H1 (cell line): ENCODE measurements around the gene ACOT7. TPM values are rescaled to one million over a fixed set of nuclear protein-coding genes. Genes with fewer than 3 reads are reported as not detected.

Source experiments
- CTCF ChIA-PET: fragments of 300-600 bp; sonication (Branson Sonifier 250); formaldehyde crosslinking; loops from one replicate; lab custom pipeline; 2021; ENCODE audit not compliant: partially characterized antibody; lab: Charles Lee
- POLR2A ChIA-PET: fragments of 300-600 bp; sonication (Branson Sonifier 250); formaldehyde crosslinking; loops from one replicate; lab custom pipeline; 2021; ENCODE audit warnings: inconsistent platforms; ENCODE audit not compliant: partially characterized antibody; lab: Charles Lee
- DNase-seq, 2 experiments: peaks; one replicate each; pipeline versions ENCODE4 v3.0.0 to v3.0.0-alpha.2; 2010 to 2022; ENCODE audit warnings: low spot score in 2 of 2, low read depth in 1 of 2, mixed read lengths in 1 of 2
- FAIRE-seq: peaks from 2 replicates; lab custom pipeline; 2011; peaks lifted over from hg19 to GRCh38; lab: Jason Lieb, UNC
- H2AFZ ChIP-seq: 2 replicates; pipeline ENCODE4 v1.8.1; 2012; ENCODE audit warnings: low read length, inconsistent platforms
- H2AK5ac ChIP-seq: 2 replicates; pipeline ENCODE4 v1.6.1; 2013; ENCODE audit warnings: low read depth, low read length
- H2BK120ac ChIP-seq: replicated peaks from 2 replicates; pipeline ENCODE3; 2013; ENCODE audit warnings: low read depth, low read length, inconsistent platforms
- H2BK12ac ChIP-seq: 2 replicates; pipeline ENCODE4 v1.6.1; 2013; ENCODE audit warnings: low read depth, low read length
- H2BK15ac ChIP-seq: 2 replicates; pipeline ENCODE4 v1.6.1; 2013; ENCODE audit warnings: low read length
- H2BK20ac ChIP-seq: 2 replicates; pipeline ENCODE4 v1.6.1; 2013; ENCODE audit warnings: low read length
- H2BK5ac ChIP-seq: 2 replicates; pipeline ENCODE4 v1.6.1; 2013; ENCODE audit warnings: low read depth, low read length
- H3K14ac ChIP-seq: 2 replicates; pipeline ENCODE4 v1.6.1; 2013; ENCODE audit warnings: inconsistent platforms; ENCODE audit not compliant: insufficient read length
- H3K18ac ChIP-seq: 2 replicates; pipeline ENCODE4 v1.6.1; 2013; ENCODE audit warnings: low read length; ENCODE audit errors: extremely low read depth
- H3K23ac ChIP-seq: 2 replicates; pipeline ENCODE4 v1.6.1; 2013; ENCODE audit warnings: inconsistent platforms; ENCODE audit not compliant: insufficient read length
- H3K23me2 ChIP-seq: 2 replicates; pipeline ENCODE4 v1.6.1; 2013; ENCODE audit warnings: low read depth, low read length
- H3K27ac ChIP-seq: 2 replicates; pipeline ENCODE4 v1.6.1; 2011; ENCODE audit warnings: low read depth, low read length, inconsistent platforms
- H3K27me3 ChIP-seq, 4 experiments: replicated peaks in 1 of 4; 1 replicate in 1 of 4; 2 replicates in 3 of 4; pipeline versions ENCODE4 v1.6.1 to v1.8.1; 2011 to 2013; ENCODE audit warnings: low read length in 3 of 4, mild to moderate bottlenecking in 3 of 4, inconsistent platforms in 2 of 4, mixed read lengths in 2 of 4, moderate library complexity in 1 of 4; ENCODE audit not compliant: control insufficient read depth in 3 of 4, insufficient read depth in 3 of 4; ENCODE audit errors: extremely low read depth in 1 of 4
- H3K36me3 ChIP-seq, 4 experiments: 2 replicates each; pipeline versions ENCODE4 v1.6.1 to v1.8.1; 2011 to 2013; ENCODE audit warnings: mild to moderate bottlenecking in 4 of 4, low read length in 3 of 4, moderate library complexity in 2 of 4, control low read depth in 1 of 4, inconsistent platforms in 1 of 4; ENCODE audit not compliant: insufficient read depth in 4 of 4, control insufficient read depth in 2 of 4
- H3K4ac ChIP-seq: replicated peaks from 2 replicates; pipeline ENCODE3; 2013; ENCODE audit warnings: low read length, low read depth, mixed read lengths, inconsistent platforms; ENCODE audit not compliant: insufficient read length
- H3K4me1 ChIP-seq, 4 experiments: replicated peaks in 1 of 4; 1 replicate in 1 of 4; 2 replicates in 3 of 4; pipeline versions ENCODE4 v1.6.1 to v1.8.1; 2011 to 2013; ENCODE audit warnings: low read length in 3 of 4, inconsistent platforms in 2 of 4, mixed read lengths in 1 of 4; ENCODE audit not compliant: insufficient read depth in 4 of 4, control insufficient read depth in 3 of 4
- H3K4me2 ChIP-seq, 2 experiments: 2 replicates each; pipeline versions ENCODE4 v1.6.1 to v1.8.1; 2011 to 2013; ENCODE audit warnings: low read depth in 2 of 2, low read length in 2 of 2, control low read depth in 1 of 2, inconsistent platforms in 1 of 2, mild to moderate bottlenecking in 1 of 2; ENCODE audit not compliant: insufficient read depth in 1 of 2
- H3K4me3 ChIP-seq, 4 experiments: fragments of 200-600, 300-600 bp in 1 of 4; sonication (generic), shearing (Covaris generic), sonication (Bioruptor Twin) in 1 of 4; 2 replicates each; pipeline versions ENCODE4 v1.5.1 to v1.8.1; 2011 to 2016; ENCODE audit warnings: low read length in 4 of 4, low read depth in 3 of 4, control low read depth in 2 of 4, inconsistent platforms in 2 of 4, mild to moderate bottlenecking in 2 of 4, mixed read lengths in 1 of 4, moderate library complexity in 1 of 4; ENCODE audit not compliant: insufficient read depth in 2 of 4; ENCODE audit errors: extremely low read depth in 1 of 4
- H3K56ac ChIP-seq: replicated peaks from 2 replicates; pipeline ENCODE3; 2013; ENCODE audit warnings: low read depth, mild to moderate bottlenecking, mixed read lengths, low read length, inconsistent platforms; ENCODE audit not compliant: insufficient read length
- H3K79me1 ChIP-seq: 2 replicates; pipeline ENCODE4 v1.6.1; 2013; ENCODE audit warnings: low read depth, low read length, control low read depth
- H3K79me2 ChIP-seq, 2 experiments: 2 replicates each; pipeline versions ENCODE4 v1.6.1 to v1.8.1; 2012 to 2013; ENCODE audit warnings: low read length in 2 of 2, mild to moderate bottlenecking in 2 of 2, inconsistent platforms in 1 of 2; ENCODE audit not compliant: insufficient read depth in 2 of 2, control insufficient read depth in 1 of 2
- H3K9ac ChIP-seq, 4 experiments: replicated peaks in 1 of 4; 1 replicate in 1 of 4; 2 replicates in 3 of 4; pipeline versions ENCODE4 v1.6.1 to v1.8.1; 2011 to 2013; ENCODE audit warnings: low read depth in 3 of 4, low read length in 3 of 4, control low read depth in 2 of 4, mild to moderate bottlenecking in 2 of 4, moderate library complexity in 2 of 4, inconsistent platforms in 1 of 4; ENCODE audit errors: extremely low read depth in 1 of 4
- H3K9me3 ChIP-seq, 2 experiments: 2 replicates each; pipeline versions ENCODE4 v1.6.1 to v1.8.1; 2012 to 2013; ENCODE audit warnings: mild to moderate bottlenecking in 2 of 2, moderate library complexity in 2 of 2, control low read depth in 1 of 2, inconsistent platforms in 1 of 2, low read depth in 1 of 2, low read length in 1 of 2, mixed read lengths in 1 of 2; ENCODE audit not compliant: insufficient read depth in 2 of 2
- H4K20me1 ChIP-seq, 2 experiments: replicated peaks in 1 of 2; 2 replicates each; pipeline versions ENCODE3 to v1.8.1; 2011 to 2013; ENCODE audit warnings: inconsistent platforms in 2 of 2, low read length in 2 of 2, mild to moderate bottlenecking in 1 of 2; ENCODE audit not compliant: insufficient read depth in 2 of 2, control insufficient read depth in 1 of 2
- H4K5ac ChIP-seq: 2 replicates; pipeline ENCODE4 v1.6.1; 2013; ENCODE audit warnings: low read length, low read depth, mixed read lengths, inconsistent platforms; ENCODE audit not compliant: insufficient read length
- H4K8ac ChIP-seq: 2 replicates; pipeline ENCODE4 v1.8.0; 2013; ENCODE audit warnings: mild to moderate bottlenecking, moderate library complexity, low read length, inconsistent platforms; ENCODE audit not compliant: insufficient read depth; ENCODE audit errors: extremely low read depth
- H4K91ac ChIP-seq: replicated peaks from 2 replicates; pipeline ENCODE3; 2013; ENCODE audit warnings: low read length, mixed read lengths, inconsistent platforms; ENCODE audit not compliant: insufficient read length
- BCL11A ChIP-seq, 2 experiments: IDR thresholded peaks; one replicate each; pipeline ENCODE4 v1.6.1; 2011; ENCODE audit warnings: low read depth in 2 of 2, low read length in 2 of 2, mild to moderate bottlenecking in 2 of 2
- KDM5A ChIP-seq: fragments of 200-600 bp; IDR thresholded peaks from 2 replicates; pipeline ENCODE4 v1.7.1; 2012; ENCODE audit warnings: mild to moderate bottlenecking, low read length, inconsistent platforms, mixed read lengths
- POLR2A ChIP-seq, 2 experiments: IDR thresholded peaks; 1 replicate in 1 of 2; 2 replicates in 1 of 2; pipeline ENCODE4 v1.6.1; 2011; ENCODE audit warnings: low read depth in 2 of 2, low read length in 2 of 2, mild to moderate bottlenecking in 2 of 2; ENCODE audit errors: control extremely low read depth in 1 of 2
- RAD21 ChIP-seq, 2 experiments: IDR thresholded peaks in 1 of 2; conservative IDR thresholded peaks in 1 of 2; 2 replicates each; pipeline ENCODE4 v1.6.1; 2011; ENCODE audit warnings: low read depth in 2 of 2, low read length in 2 of 2, improper control_type of control experiment in 1 of 2, inconsistent platforms in 1 of 2, mild to moderate bottlenecking in 1 of 2, moderate library complexity in 1 of 2
- SIX5 ChIP-seq: IDR thresholded peaks from 2 replicates; pipeline ENCODE4 v1.6.1; 2011; ENCODE audit warnings: mild to moderate bottlenecking, low read depth, low read length
- TCF12 ChIP-seq: IDR thresholded peaks from 2 replicates; pipeline ENCODE4 v1.6.1; 2011; ENCODE audit warnings: low read depth, mild to moderate bottlenecking, low read length
- WGBS, 2 experiments: shearing (Covaris generic) in 1 of 2; methylation state at CpG; one replicate each; pipeline versions ENCODE4 v1.1.6 to v1.1.7; 2013 to 2015; ENCODE audit warnings: low lambda C conversion rate in 2 of 2, mixed read lengths in 2 of 2, inconsistent platforms in 1 of 2, low coverage in 1 of 2, missing lambda C conversion rate in 1 of 2; ENCODE audit not compliant: insufficient replicate concordance in 2 of 2, insufficient coverage in 1 of 2, insufficient read length in 1 of 2; ENCODE audit errors: extremely low coverage in 1 of 2, missing lambda C conversion rate in 1 of 2; 5-methylcytosine and 5-hydroxymethylcytosine counted together
- polyA plus RNA-seq, 7 experiments: library from polyadenylated mRNA; depleted of rRNA in 3 of 7; stranded (reverse) in 5 of 7; unstranded in 2 of 7; fragments of >200 nt in 5 of 7; fragments of 200-250 nt in 2 of 7; gene quantifications; 1 replicate in 5 of 7; 2 replicates in 1 of 7; 4 replicates in 1 of 7; pipeline versions ENCODE4 v1.2.1 to v1.2.3, GENCODE V29; 2011 to 2013; ENCODE audit warnings: missing spikeins in 2 of 7, mixed read lengths in 2 of 7
- total RNA-seq: library from RNA; stranded (reverse); fragmentation: NEBNext Ultra II Directional; extraction: Animal tissue kit (Norgen Biotek cat#: 25700); gene quantifications from 2 replicates; pipeline ENCODE4 v1.2.1, GENCODE V29; 2021
- TF ChIP-seq, protein P1 (sequence below), 3 experiments: IDR thresholded peaks; 1 replicate in 2 of 3; 2 replicates in 1 of 3; pipeline versions ENCODE4 v1.5.1 to v1.6.1; 2011; ENCODE audit warnings: low read length in 3 of 3, mild to moderate bottlenecking in 3 of 3, inconsistent platforms in 2 of 3, low read depth in 1 of 3, moderate library complexity in 1 of 3; ENCODE audit not compliant: insufficient read depth in 1 of 3; ENCODE audit errors: control extremely low read depth in 1 of 3

ACOT7 gene
- total and polyA plus RNA-seq, 2 of the 8 experiments (the other 6 are each of a cell fraction or from before 2014, with no cell fraction given): 151 to 214 TPM

DNA sequence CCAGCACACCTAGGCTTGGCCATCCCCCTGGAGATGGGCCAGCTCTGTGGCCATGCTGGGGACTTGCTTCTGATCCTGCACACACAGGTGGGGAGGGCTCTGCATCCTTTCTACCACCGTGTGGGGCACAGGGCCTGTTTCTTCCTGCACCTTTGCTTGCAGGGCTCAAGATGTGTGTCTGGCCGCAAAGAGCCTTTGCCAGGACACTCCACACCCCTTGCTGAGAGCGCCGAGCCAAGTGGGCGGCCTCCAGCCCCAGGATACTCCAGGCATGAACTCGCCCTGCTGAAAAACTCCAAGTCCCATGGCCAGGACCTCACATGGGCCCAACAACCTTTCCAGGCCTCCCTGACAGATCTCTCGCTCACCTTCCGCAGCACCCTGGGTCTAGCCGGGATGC lies 121.1 kb downstream of the ACOT7 start:
- Histone ChIP-seq H4K91ac (no peak overlapping the region), H3K4me1 (peaks cover 0 to 28% (median 13%) of the 10 kb centered on the region in 4 experiments; a peak in 6 of 7 replicates), H4K8ac (no peak overlapping the region), H2AK5ac (no peak overlapping the region), H2BK12ac (no peak overlapping the region), H4K5ac (no peak overlapping the region), H3K56ac (no peak overlapping the region), H3K23me2 (no peaks in the 10 kb centered on the region), H3K4me3 (no peak overlapping the region), H2BK120ac (no peak overlapping the region), H3K23ac (no peak overlapping the region), H2AFZ (no peak overlapping the region), H3K14ac (no peak overlapping the region), H3K9ac (no peak overlapping the region), H3K79me2 (no peaks in the 10 kb centered on the region), H3K27me3 (no peaks in the 10 kb centered on the region), H3K9me3 (no peaks in the 10 kb centered on the region), H3K27ac (no peak overlapping the region), H3K18ac (no peak overlapping the region), H2BK20ac (no peak overlapping the region), H2BK15ac (no peak overlapping the region), H3K36me3 (no peaks in the 10 kb centered on the region; a peak in 2 of 8 replicates), H4K20me1 (peaks cover 3 to 16% of the 10 kb centered on the region in 2 experiments), H3K4ac (no peak overlapping the region), H2BK5ac (no peak overlapping the region), H3K79me1 (peaks cover 3% of the 10 kb centered on the region; the same call in 1 of the 2 replicates), H3K4me2 (no peak overlapping the region)
- DNase-seq (no peak), FAIRE-seq (no peak)
- TF ChIP-seq SIX5 (no peak), RAD21 (IDR thresholded peaks at IDR 0.05 in 1 of 2, conservative IDR thresholded peaks at IDR 0.05 in 1 of 2; ENCODE audit: low read depth in 2 of 2, low read length in 2 of 2) (no peak), BCL11A (IDR thresholded peaks at IDR 0.05; ENCODE audit: low read depth in 2 of 2, low read length in 2 of 2) (no peak), POLR2A (IDR thresholded peaks at IDR 0.05; ENCODE audit: control extremely low read depth in 1 of 2, low read depth in 2 of 2, low read length in 2 of 2) (no peak), TCF12 (no peak), KDM5A (no peak)
- TF ChIP-seq, protein P1, sequence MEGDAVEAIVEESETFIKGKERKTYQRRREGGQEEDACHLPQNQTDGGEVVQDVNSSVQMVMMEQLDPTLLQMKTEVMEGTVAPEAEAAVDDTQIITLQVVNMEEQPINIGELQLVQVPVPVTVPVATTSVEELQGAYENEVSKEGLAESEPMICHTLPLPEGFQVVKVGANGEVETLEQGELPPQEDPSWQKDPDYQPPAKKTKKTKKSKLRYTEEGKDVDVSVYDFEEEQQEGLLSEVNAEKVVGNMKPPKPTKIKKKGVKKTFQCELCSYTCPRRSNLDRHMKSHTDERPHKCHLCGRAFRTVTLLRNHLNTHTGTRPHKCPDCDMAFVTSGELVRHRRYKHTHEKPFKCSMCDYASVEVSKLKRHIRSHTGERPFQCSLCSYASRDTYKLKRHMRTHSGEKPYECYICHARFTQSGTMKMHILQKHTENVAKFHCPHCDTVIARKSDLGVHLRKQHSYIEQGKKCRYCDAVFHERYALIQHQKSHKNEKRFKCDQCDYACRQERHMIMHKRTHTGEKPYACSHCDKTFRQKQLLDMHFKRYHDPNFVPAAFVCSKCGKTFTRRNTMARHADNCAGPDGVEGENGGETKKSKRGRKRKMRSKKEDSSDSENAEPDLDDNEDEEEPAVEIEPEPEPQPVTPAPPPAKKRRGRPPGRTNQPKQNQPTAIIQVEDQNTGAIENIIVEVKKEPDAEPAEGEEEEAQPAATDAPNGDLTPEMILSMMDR (IDR thresholded peaks at IDR 0.05; ENCODE audit: control extremely low read depth in 1 of 3, insufficient read depth in 1 of 3, low read depth in 1 of 3, low read length in 3 of 3): no peak
- 89% methylated on average over 9 of the region's 9 CpGs; no CpG with 5 or more reads in 1 of the 2 experiments for WGBS, 2 experiments
- ChIA-PET POLR2A (interaction anchor here (0.7 to 1.2 kb wide), 3 partner anchors 27 to 112 kb away, joined by 3 read pairs; no protein-coding TSS in a partner anchor), CTCF (interaction anchor here (0.6 to 5.9 kb wide), 24 partner anchors 10 to 238 kb away, joined by 3 to 28 read pairs (median 3); no protein-coding TSS in a partner anchor)
